CD14-positive monocyte (primary cell): ENCODE results near the gene PRL. TPM values are rescaled to one million over a fixed set of nuclear protein-coding genes. Genes with fewer than 3 reads are reported as not detected.

Experiments used
- DNase-seq, 3 donors: peaks; one replicate each; pipeline ENCODE4 v3.0.0-alpha.2; 2011 to 2022
- H2AFZ ChIP-seq: 2 replicates; pipeline ENCODE4 v1.6.0; 2012; ENCODE audit warnings: mild to moderate bottlenecking, low read depth, low read length, inconsistent platforms; ENCODE audit not compliant: insufficient read depth, poor library complexity, severe bottlenecking
- H3K27ac ChIP-seq, 2 donors: 1 replicate in 1 of 2; 2 replicates in 1 of 2; pipeline ENCODE4 v1.5.1; 2012 to 2013; ENCODE audit warnings: low read length in 2 of 2, control low read depth in 1 of 2, inconsistent platforms in 1 of 2, low read depth in 1 of 2, mild to moderate bottlenecking in 1 of 2
- H3K27me3 ChIP-seq, 2 donors: one replicate each; pipeline versions ENCODE4 v1.6.0 to v1.6.1; 2011 to 2013; ENCODE audit warnings: low read length in 2 of 2; ENCODE audit not compliant: control insufficient read depth in 2 of 2, insufficient read depth in 2 of 2
- H3K36me3 ChIP-seq, 2 donors: replicated peaks in 1 of 2; 1 replicate in 1 of 2; 2 replicates in 1 of 2; pipeline versions ENCODE4 v1.5.1 to v1.6.1; 2012 to 2013; ENCODE audit warnings: low read length in 2 of 2, control low read depth in 1 of 2, inconsistent platforms in 1 of 2, mild to moderate bottlenecking in 1 of 2; ENCODE audit not compliant: insufficient read depth in 2 of 2, control insufficient read depth in 1 of 2
- H3K4me1 ChIP-seq, 2 donors: 1 replicate in 1 of 2; 2 replicates in 1 of 2; pipeline versions ENCODE4 v1.5.1 to v1.6.1; 2012 to 2013; ENCODE audit warnings: low read length in 2 of 2, control low read depth in 1 of 2, inconsistent platforms in 1 of 2, mild to moderate bottlenecking in 1 of 2, moderate library complexity in 1 of 2; ENCODE audit not compliant: insufficient read depth in 2 of 2, control insufficient read depth in 1 of 2
- H3K4me2 ChIP-seq: replicated peaks from 2 replicates; pipeline ENCODE3; 2012; ENCODE audit warnings: low read length, moderate library complexity, mild to moderate bottlenecking; ENCODE audit not compliant: poor library complexity, severe bottlenecking; ENCODE audit errors: extremely low read depth
- H3K4me3 ChIP-seq, 3 experiments: fragments of 200-600 bp in 1 of 3; sonication (generic) in 1 of 3; replicated peaks in 1 of 3; 1 replicate in 2 of 3; 2 replicates in 1 of 3; pipeline ENCODE4 v1.5.1; 2011 to 2013; ENCODE audit warnings: low read length in 3 of 3, mild to moderate bottlenecking in 3 of 3, control low read depth in 2 of 3, low read depth in 2 of 3, inconsistent platforms in 1 of 3, moderate library complexity in 1 of 3
- H3K79me2 ChIP-seq: 2 replicates; pipeline ENCODE4 v1.6.0; 2012; ENCODE audit warnings: mild to moderate bottlenecking, control low read depth, inconsistent platforms, low read length, moderate library complexity; ENCODE audit not compliant: insufficient read depth
- H3K9ac ChIP-seq: 2 replicates; pipeline ENCODE4 v1.6.0; 2017; ENCODE audit warnings: low read length, mild to moderate bottlenecking; ENCODE audit not compliant: insufficient read depth, poor library complexity, severe bottlenecking
- H3K9me3 ChIP-seq, 2 donors: replicated peaks in 1 of 2; 1 replicate in 1 of 2; 2 replicates in 1 of 2; pipeline versions ENCODE4 v1.5.1 to v1.6.1; 2012 to 2013; ENCODE audit warnings: low read length in 2 of 2, control low read depth in 1 of 2; ENCODE audit not compliant: control insufficient read depth in 1 of 2, insufficient read depth in 1 of 2
- H4K20me1 ChIP-seq: 2 replicates; pipeline ENCODE4 v1.6.0; 2012; ENCODE audit warnings: mild to moderate bottlenecking, low read length, control low read depth, moderate library complexity; ENCODE audit not compliant: insufficient read depth
- H3K27ac Mint-ChIP-seq, 7 donors: one replicate each; pipeline ENCODE4 v1.8.0; 2020; ENCODE audit warnings: mild to moderate bottlenecking in 7 of 7, mixed read lengths in 7 of 7, moderate library complexity in 6 of 7, inconsistent platforms in 2 of 7
- H3K27me3 Mint-ChIP-seq, 3 donors: one replicate each; pipeline ENCODE4 v1.8.0; 2021 to 2022; ENCODE audit warnings: low read depth in 3 of 3, mild to moderate bottlenecking in 3 of 3, mixed read lengths in 3 of 3, moderate library complexity in 3 of 3, inconsistent platforms in 1 of 3
- H3K36me3 Mint-ChIP-seq, 2 donors: one replicate each; pipeline ENCODE4 v1.8.0; 2020; ENCODE audit warnings: mixed read lengths in 2 of 2, inconsistent platforms in 1 of 2, mild to moderate bottlenecking in 1 of 2
- H3K4me1 Mint-ChIP-seq: one replicate; pipeline ENCODE4 v1.8.0; 2020; ENCODE audit warnings: mild to moderate bottlenecking, mixed read lengths
- H3K4me3 Mint-ChIP-seq, 2 donors: one replicate each; pipeline ENCODE4 v1.8.0; 2020; ENCODE audit warnings: mild to moderate bottlenecking in 2 of 2, mixed read lengths in 2 of 2, moderate library complexity in 1 of 2
- H3K9me3 Mint-ChIP-seq, 7 donors: one replicate each; pipeline ENCODE4 v1.8.0; 2020 to 2022; ENCODE audit warnings: mixed read lengths in 7 of 7, mild to moderate bottlenecking in 6 of 7, moderate library complexity in 6 of 7, inconsistent platforms in 2 of 7
- CTCF ChIP-seq: fragments of 200-600 bp; IDR thresholded peaks from one replicate; pipeline ENCODE4 v1.8.0; 2022; ENCODE audit warnings: antibody characterized with exemption, mild to moderate bottlenecking
- WGBS: methylation state at CpG from one replicate; pipeline ENCODE4 v1.1.5; 2013; ENCODE audit warnings: missing lambda C conversion rate; ENCODE audit not compliant: insufficient coverage; 5-methylcytosine and 5-hydroxymethylcytosine counted together
- intact Hi-C, 2 donors: fragments of 100-400 bp; cut with micrococcal nuclease; formaldehyde crosslinking; loops; one replicate each; pipeline versions ENCODE4 v1.15.0 to v1.15.1; 2023
- polyA plus RNA-seq, 3 donors: library from polyadenylated mRNA; depleted of rRNA in 1 of 3; unstranded in 2 of 3; stranded (reverse) in 1 of 3; fragments of 300-500 nt in 2 of 3; fragments of >200 nt in 1 of 3; fragmentation: Illumina TruSeq in 2 of 3; gene quantifications; 1 replicate in 2 of 3; 2 replicates in 1 of 3; pipeline ENCODE4 v1.2.3, GENCODE V29; 2012 to 2021

PRL gene
- polyA plus RNA-seq, 3 donors, result 0.13 to 0.42 TPM; not detected in 1

GRCh38 chr6:22318404-22318803, 21.6 kb upstream of the PRL start:
- H3K4me2 ChIP-seq, result no peak overlapping the region
- intact Hi-C loops, result no loop called here

GRCh38 chr6:22313796-22314195, 17.0 kb upstream of the PRL start:
- Histone ChIP-seq H3K36me3 (no peaks in the 10 kb centered on the region), H3K4me1 (peaks cover 9 to 17% of the 10 kb centered on the region in 2 donors), H3K27ac (peak overlapping the region; percentile 49 to 84), H3K9ac (peak overlapping the region; percentile 27), H3K9me3 (peaks cover 33 to 35% of the 10 kb centered on the region in 2 donors), H3K4me2 (peak overlapping the region; percentile 29), H2AFZ (peak overlapping the region; percentile 56), H3K4me3 (peak overlapping the region in 1 of 3 experiments; percentile 38), H4K20me1 (no peaks in the 10 kb centered on the region), H3K27me3 (no peaks in the 10 kb centered on the region), H3K79me2 (no peaks in the 10 kb centered on the region)
- H3K36me3 Mint-ChIP-seq, result no peaks in the 10 kb centered on the region
- TF ChIP-seq CTCF, result no peak
- peaks cover 0 to 1% (median 0%) of the 10 kb centered on the region in 3 donors for H3K27me3 Mint-ChIP-seq
- intact Hi-C loops, result no loop called here
- 80% methylated on average over 1 of the region's 2 CpGs for WGBS
- H3K9me3 Mint-ChIP-seq, result peaks cover 29 to 53% (median 44%) of the 10 kb centered on the region in 7 donors
- peak in 2 of 3 donors; percentile 4 to 18 for DNase-seq
- peaks cover 21% of the 10 kb centered on the region for H3K4me1 Mint-ChIP-seq
- H3K27ac Mint-ChIP-seq, result peak overlapping the region; percentile 60 to 93 (median 84)
- no peak overlapping the region for H3K4me3 Mint-ChIP-seq

More at GRCh38 chr6:22318404-22318803, 21.6 kb upstream of the PRL start:
- H3K4me3 Mint-ChIP-seq, result no peak overlapping the region
- WGBS, result 91% methylated on average over 20 of the region's 22 CpGs
- no peak overlapping the region for H3K9ac ChIP-seq
- H3K36me3 Mint-ChIP-seq, result no peaks in the 10 kb centered on the region
- no peak for TF ChIP-seq CTCF
- no peaks in the 10 kb centered on the region for H3K79me2 ChIP-seq
- no peak overlapping the region for H3K4me3 ChIP-seq
- peaks cover 11 to 31% (median 28%) of the 10 kb centered on the region in 7 donors for H3K9me3 Mint-ChIP-seq
- H3K27ac Mint-ChIP-seq, result no peak overlapping the region
- H3K36me3 ChIP-seq, result no peaks in the 10 kb centered on the region
- H3K27ac ChIP-seq, result no peak overlapping the region
- H3K4me1 Mint-ChIP-seq, result peaks cover 16% of the 10 kb centered on the region
- DNase-seq, result no peak
- peaks cover 5 to 10% of the 10 kb centered on the region in 2 donors for H3K4me1 ChIP-seq
- peaks cover 6 to 23% of the 10 kb centered on the region in 2 donors for H3K9me3 ChIP-seq
- H4K20me1 ChIP-seq, result no peaks in the 10 kb centered on the region
- H3K27me3 Mint-ChIP-seq, result peaks cover 0 to 1% (median 0%) of the 10 kb centered on the region in 3 donors
- no peak overlapping the region for H2AFZ ChIP-seq
- no peaks in the 10 kb centered on the region for H3K27me3 ChIP-seq
